H1 (cell line): ENCODE measurements around the gene CTAGE4. TPM values are rescaled to one million over a fixed set of nuclear protein-coding genes. Genes with fewer than 3 reads are reported as not detected.

Source experiments
- BACH1 ChIP-seq: IDR thresholded peaks from 2 replicates; pipeline ENCODE4 v1.6.1; 2012; ENCODE audit warnings: low read length, improper control_type of control experiment
- GTF2F1 ChIP-seq: IDR thresholded peaks from 2 replicates; pipeline ENCODE4 v1.6.1; 2012; ENCODE audit warnings: low read depth, low read length, improper control_type of control experiment, borderline replicate concordance
- HDAC6 ChIP-seq: IDR thresholded peaks from one replicate; pipeline ENCODE4 v1.7.1; 2012; ENCODE audit warnings: low read depth, mild to moderate bottlenecking, inconsistent platforms, low read length, moderate library complexity
- JUN ChIP-seq: IDR thresholded peaks from 2 replicates; pipeline ENCODE4 v1.6.1; 2011; ENCODE audit warnings: low read depth, mild to moderate bottlenecking, improper control_type of control experiment, low read length
- NRF1 ChIP-seq: IDR thresholded peaks from 2 replicates; pipeline ENCODE4 v1.6.1; 2011; ENCODE audit warnings: mild to moderate bottlenecking, low read depth, low read length, improper control_type of control experiment
- SP4 ChIP-seq: IDR thresholded peaks from 2 replicates; pipeline ENCODE4 v1.6.1; 2012; ENCODE audit warnings: low read length, inconsistent platforms
- TEAD4 ChIP-seq: IDR thresholded peaks from 2 replicates; pipeline ENCODE4 v1.6.1; 2012; ENCODE audit warnings: low read depth, low read length, inconsistent platforms, mixed read lengths
- polyA plus RNA-seq, 7 experiments: library from polyadenylated mRNA; depleted of rRNA in 3 of 7; stranded (reverse) in 5 of 7; unstranded in 2 of 7; fragments of >200 nt in 5 of 7; fragments of 200-250 nt in 2 of 7; gene quantifications; 1 replicate in 5 of 7; 2 replicates in 1 of 7; 4 replicates in 1 of 7; pipeline versions ENCODE4 v1.2.1 to v1.2.3, GENCODE V29; 2011 to 2013; ENCODE audit warnings: missing spikeins in 2 of 7, mixed read lengths in 2 of 7
- total RNA-seq: library from RNA; stranded (reverse); fragmentation: NEBNext Ultra II Directional; extraction: Animal tissue kit (Norgen Biotek cat#: 25700); gene quantifications from 2 replicates; pipeline ENCODE4 v1.2.1, GENCODE V29; 2021

CTAGE4 gene
- total and polyA plus RNA-seq, 2 of the 8 experiments (the other 6 are each of a cell fraction or from before 2014, with no cell fraction given): 2.9 to 10.3 TPM

- TF ChIP-seq SP4 (no peak), HDAC6 (no peak), GTF2F1 (no peak), NRF1 (no peak), JUN (no peak), TEAD4 (no peak), BACH1 (no peak)
These were observed 24.4 kb upstream of the CTAGE4 start (continued) for GRCh38 chr7:144158861-144159260.
